GM23338 (cell line): ENCODE results near the gene SORCS3.

Experiments used
- JUNB ChIP-seq: IDR thresholded peaks from one replicate; pipeline ENCODE4 v1.6.1; 2016; ENCODE audit warnings: antibody characterized with exemption; ENCODE audit not compliant: unreplicated experiment
- POLR2AphosphoS5 ChIP-seq: IDR thresholded peaks from 2 replicates; pipeline ENCODE4 v1.6.1; 2016; ENCODE audit warnings: antibody characterized with exemption, low read depth
- TF ChIP-seq, protein P1 (sequence below), 2 experiments: fragments of 200-600 bp in 1 of 2; sonication (generic) in 1 of 2; conservative IDR thresholded peaks; 2 replicates each; pipeline versions ENCODE4 v1.5.1 to v1.6.1; 2016 to 2017; ENCODE audit warnings: antibody characterized with exemption in 2 of 2, low read depth in 2 of 2, mild to moderate bottlenecking in 2 of 2, moderate library complexity in 1 of 2
- TF ChIP-seq, protein P2 (sequence below): IDR thresholded peaks from one replicate; pipeline ENCODE4 v1.6.1; 2018; ENCODE audit warnings: antibody characterized with exemption; ENCODE audit not compliant: unreplicated experiment

DNA sequence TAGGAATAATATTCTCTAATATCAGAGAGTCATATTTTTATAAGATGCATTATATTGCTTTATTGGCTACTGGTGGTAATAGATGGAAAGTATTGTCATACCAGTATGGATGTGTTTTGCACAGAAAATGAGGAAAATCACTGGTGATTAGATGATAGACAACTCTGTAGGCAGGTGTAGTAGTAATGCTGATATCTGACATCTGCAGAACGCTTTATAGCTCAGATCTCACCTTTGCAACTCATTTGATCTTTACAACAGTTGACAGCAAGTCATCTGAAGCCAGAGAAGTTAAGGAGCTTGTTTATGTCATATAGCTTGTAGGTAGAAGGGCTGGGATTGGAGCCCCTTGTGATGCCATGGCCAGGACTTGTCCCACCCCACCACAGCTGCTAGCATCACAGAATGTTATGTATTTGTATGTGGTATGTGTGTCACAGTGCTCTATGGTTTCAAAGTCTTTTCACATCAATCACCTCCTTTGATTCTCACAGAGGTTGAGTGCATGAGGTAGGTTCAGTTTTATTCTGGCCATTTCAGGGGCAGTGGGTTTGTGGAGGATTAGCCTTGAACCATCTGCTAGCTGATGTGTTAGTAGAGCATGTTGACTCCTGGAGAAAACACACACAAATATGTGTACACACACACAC lies 140.0 kb downstream of the SORCS3 start:
- TF ChIP-seq, protein P1, sequence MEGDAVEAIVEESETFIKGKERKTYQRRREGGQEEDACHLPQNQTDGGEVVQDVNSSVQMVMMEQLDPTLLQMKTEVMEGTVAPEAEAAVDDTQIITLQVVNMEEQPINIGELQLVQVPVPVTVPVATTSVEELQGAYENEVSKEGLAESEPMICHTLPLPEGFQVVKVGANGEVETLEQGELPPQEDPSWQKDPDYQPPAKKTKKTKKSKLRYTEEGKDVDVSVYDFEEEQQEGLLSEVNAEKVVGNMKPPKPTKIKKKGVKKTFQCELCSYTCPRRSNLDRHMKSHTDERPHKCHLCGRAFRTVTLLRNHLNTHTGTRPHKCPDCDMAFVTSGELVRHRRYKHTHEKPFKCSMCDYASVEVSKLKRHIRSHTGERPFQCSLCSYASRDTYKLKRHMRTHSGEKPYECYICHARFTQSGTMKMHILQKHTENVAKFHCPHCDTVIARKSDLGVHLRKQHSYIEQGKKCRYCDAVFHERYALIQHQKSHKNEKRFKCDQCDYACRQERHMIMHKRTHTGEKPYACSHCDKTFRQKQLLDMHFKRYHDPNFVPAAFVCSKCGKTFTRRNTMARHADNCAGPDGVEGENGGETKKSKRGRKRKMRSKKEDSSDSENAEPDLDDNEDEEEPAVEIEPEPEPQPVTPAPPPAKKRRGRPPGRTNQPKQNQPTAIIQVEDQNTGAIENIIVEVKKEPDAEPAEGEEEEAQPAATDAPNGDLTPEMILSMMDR (conservative IDR thresholded peaks at IDR 0.05; ENCODE audit: low read depth in 2 of 2), result no peak
- TF ChIP-seq POLR2AphosphoS5, result no peak
- no peak for TF ChIP-seq JUNB
- TF ChIP-seq, protein P2, sequence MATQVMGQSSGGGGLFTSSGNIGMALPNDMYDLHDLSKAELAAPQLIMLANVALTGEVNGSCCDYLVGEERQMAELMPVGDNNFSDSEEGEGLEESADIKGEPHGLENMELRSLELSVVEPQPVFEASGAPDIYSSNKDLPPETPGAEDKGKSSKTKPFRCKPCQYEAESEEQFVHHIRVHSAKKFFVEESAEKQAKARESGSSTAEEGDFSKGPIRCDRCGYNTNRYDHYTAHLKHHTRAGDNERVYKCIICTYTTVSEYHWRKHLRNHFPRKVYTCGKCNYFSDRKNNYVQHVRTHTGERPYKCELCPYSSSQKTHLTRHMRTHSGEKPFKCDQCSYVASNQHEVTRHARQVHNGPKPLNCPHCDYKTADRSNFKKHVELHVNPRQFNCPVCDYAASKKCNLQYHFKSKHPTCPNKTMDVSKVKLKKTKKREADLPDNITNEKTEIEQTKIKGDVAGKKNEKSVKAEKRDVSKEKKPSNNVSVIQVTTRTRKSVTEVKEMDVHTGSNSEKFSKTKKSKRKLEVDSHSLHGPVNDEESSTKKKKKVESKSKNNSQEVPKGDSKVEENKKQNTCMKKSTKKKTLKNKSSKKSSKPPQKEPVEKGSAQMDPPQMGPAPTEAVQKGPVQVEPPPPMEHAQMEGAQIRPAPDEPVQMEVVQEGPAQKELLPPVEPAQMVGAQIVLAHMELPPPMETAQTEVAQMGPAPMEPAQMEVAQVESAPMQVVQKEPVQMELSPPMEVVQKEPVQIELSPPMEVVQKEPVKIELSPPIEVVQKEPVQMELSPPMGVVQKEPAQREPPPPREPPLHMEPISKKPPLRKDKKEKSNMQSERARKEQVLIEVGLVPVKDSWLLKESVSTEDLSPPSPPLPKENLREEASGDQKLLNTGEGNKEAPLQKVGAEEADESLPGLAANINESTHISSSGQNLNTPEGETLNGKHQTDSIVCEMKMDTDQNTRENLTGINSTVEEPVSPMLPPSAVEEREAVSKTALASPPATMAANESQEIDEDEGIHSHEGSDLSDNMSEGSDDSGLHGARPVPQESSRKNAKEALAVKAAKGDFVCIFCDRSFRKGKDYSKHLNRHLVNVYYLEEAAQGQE, result no peak
